Astrocyte of the cerebellum (primary cell): ENCODE measurements around the gene OR2T27.
"Not testable (repeated sequence)": the region's sequence is repeated elsewhere in the genome, so short reads cannot be mapped to it uniquely, and the experiment has no call there.

Source experiments
- DNase-seq: peaks from one replicate; pipeline ENCODE4 v3.0.0-alpha.2; 2011; ENCODE audit warnings: low read depth
- H3K4me3 ChIP-seq: 2 replicates; pipeline ENCODE4 v1.5.1; 2011; ENCODE audit warnings: mild to moderate bottlenecking, low read depth, low read length, moderate library complexity
- in situ Hi-C: cut with HindIII; loops from 2 replicates; pipeline ENCODE4 v1.10.0; 2017; ENCODE audit warnings: low sequenced_read_pairs
- TF ChIP-seq, protein P1 (sequence below): IDR thresholded peaks from 2 replicates; pipeline ENCODE4 v1.5.1; 2012; ENCODE audit warnings: low read length, low read depth, moderate library complexity, mild to moderate bottlenecking; ENCODE audit errors: missing control alignments

Gene OR2T27, protein sequence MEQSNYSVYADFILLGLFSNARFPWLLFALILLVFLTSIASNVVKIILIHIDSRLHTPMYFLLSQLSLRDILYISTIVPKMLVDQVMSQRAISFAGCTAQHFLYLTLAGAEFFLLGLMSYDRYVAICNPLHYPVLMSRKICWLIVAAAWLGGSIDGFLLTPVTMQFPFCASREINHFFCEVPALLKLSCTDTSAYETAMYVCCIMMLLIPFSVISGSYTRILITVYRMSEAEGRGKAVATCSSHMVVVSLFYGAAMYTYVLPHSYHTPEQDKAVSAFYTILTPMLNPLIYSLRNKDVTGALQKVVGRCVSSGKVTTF

DNA sequence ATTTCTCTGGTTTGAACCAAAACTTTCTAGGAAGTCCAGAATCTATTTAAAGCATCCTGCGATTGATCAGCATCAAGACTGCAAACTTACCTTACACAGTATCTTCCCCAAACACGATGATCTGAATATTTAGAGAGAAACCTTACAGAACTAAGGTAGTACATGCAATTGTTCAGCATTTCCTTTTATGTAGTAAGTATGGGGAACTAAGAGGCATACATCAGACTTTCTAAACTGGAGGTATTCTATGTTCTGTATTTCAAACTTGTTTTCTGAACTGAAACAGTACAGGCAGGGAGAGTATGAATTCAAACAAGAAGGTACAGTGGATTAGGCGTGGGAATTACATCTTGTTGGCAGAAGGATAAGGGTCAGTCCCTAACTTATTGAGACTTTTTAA is at the start of gene OR2T27:
Gene OR2T27 (minus strand): TSS at position 175 of the 400 bp plus-strand sequence. CDS start 4,644 bp downstream, outside the sequence.
- H3K4me3 ChIP-seq, in situ Hi-C loops, DNase-seq: not testable (repeated sequence)

DNA sequence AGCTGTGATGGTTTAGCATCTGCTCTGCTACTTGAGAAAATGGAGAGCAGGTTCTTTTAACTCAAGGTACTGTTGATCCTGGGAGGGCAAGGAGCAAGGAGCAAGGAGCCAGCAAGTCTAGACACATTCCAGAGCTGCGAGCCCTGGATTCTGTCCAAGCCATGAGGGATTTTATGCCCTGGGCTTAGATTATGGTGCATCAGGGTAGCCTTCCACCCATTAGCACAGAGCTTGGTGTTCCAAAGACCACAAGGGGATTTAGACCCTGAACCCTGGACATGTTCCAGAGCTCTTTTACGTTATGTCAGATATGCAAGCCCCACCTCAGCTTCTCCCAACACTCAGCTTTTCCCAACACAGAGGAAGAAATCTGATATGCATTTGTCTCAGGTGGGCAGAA is 49.3 kb upstream of the OR2T27 start:
- DNase-seq = no peak
- in situ Hi-C loops = no loop called here
- TF ChIP-seq, protein P1, sequence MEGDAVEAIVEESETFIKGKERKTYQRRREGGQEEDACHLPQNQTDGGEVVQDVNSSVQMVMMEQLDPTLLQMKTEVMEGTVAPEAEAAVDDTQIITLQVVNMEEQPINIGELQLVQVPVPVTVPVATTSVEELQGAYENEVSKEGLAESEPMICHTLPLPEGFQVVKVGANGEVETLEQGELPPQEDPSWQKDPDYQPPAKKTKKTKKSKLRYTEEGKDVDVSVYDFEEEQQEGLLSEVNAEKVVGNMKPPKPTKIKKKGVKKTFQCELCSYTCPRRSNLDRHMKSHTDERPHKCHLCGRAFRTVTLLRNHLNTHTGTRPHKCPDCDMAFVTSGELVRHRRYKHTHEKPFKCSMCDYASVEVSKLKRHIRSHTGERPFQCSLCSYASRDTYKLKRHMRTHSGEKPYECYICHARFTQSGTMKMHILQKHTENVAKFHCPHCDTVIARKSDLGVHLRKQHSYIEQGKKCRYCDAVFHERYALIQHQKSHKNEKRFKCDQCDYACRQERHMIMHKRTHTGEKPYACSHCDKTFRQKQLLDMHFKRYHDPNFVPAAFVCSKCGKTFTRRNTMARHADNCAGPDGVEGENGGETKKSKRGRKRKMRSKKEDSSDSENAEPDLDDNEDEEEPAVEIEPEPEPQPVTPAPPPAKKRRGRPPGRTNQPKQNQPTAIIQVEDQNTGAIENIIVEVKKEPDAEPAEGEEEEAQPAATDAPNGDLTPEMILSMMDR = no peak
- H3K4me3 ChIP-seq = no peak overlapping the region

DNA sequence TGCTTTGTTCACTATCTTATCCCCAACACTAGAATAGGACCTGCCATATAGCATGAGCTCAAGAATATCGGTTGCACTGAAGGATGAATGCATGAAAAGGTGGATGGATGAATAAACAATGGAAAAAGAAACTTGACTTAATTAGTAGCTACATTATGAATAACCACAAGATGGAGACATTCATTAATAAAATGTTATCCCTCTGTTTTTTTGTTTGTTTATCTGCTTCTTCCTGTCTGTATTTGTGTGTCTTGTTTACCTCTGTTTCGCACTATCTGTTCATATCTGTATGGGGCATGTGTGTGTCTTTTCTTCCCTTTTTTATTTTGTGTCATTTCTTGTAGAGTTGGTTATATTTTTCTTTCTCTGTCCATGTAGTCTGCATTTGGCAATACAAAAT is 48.3 kb upstream of the OR2T27 start:
- DNase-seq = no peak
- TF ChIP-seq, protein P1 = no peak
- in situ Hi-C loops = no loop called here
- H3K4me3 ChIP-seq = no peak overlapping the region

DNA sequence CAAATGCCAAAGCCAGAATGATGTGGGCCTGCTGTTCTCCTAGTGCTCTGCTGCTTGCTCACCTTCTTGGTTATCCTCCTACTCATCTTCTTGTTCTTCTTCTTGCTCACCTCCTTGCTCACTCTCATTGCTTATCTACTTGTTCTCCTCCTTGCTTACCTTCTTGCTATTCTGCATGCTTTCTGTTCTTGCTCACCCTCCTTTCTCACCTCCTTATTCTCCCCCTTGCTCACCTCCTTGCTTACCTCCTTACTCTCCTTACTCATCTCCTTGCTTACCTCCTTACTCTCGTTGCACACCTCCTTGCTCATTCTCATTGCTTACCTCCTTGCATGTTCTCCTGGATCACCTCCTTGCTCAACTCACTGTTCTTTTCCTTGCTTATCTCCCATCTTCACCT is 47.4 kb upstream of the OR2T27 start, which contains the start of gene OR14I1:
Gene OR14I1 (minus strand): TSS at position 53 of the 400 bp plus-strand sequence.
- H3K4me3 ChIP-seq = no peak within 1 kb of the TSS
- in situ Hi-C loops = no loop called here
- TF ChIP-seq, protein P1 = no peak
- DNase-seq = no peak

DNA sequence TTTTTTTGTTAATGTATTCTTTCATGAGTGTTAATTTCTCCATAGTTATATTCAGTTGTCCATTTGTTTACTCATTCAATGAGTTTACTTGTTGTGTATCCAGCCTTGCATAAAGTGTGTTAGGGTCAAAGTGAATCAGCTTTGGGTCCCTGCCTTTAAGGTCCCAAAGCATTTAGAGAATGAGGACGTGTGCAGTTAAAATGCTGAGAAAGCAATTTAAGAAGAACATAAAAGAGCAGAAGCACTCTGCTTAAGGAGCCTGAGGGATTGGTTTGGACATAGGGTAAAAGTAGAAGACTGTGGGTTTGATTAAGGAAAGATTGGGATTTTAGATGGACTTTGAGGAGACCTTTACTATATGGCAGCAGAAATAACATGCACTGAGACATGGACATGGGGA is 43.8 kb upstream of the OR2T27 start:
- TF ChIP-seq, protein P1 = no peak
- H3K4me3 ChIP-seq = no peak overlapping the region
- in situ Hi-C loops = no loop called here
- DNase-seq = no peak

DNA sequence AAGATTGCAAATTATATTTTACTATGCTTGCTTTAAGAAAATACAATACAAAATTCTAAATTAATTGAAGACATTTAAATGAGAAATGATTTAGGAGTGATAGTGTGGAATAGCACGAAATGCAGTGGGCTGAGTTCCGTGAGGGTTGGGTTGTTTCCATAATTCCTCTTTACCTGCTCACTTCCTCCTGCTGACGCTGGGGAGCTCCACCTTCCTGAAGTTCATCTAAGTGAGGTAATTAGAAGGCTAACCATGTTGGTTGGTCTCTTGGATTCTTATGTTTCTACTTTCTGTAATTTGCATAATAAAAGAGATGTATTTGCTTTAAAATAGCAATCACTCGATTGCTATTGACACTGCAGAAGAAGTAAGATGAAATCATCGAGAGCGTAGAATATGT is 42.6 kb upstream of the OR2T27 start:
- in situ Hi-C loops = no loop called here
- no peak for DNase-seq
- TF ChIP-seq, protein P1 = no peak

DNA sequence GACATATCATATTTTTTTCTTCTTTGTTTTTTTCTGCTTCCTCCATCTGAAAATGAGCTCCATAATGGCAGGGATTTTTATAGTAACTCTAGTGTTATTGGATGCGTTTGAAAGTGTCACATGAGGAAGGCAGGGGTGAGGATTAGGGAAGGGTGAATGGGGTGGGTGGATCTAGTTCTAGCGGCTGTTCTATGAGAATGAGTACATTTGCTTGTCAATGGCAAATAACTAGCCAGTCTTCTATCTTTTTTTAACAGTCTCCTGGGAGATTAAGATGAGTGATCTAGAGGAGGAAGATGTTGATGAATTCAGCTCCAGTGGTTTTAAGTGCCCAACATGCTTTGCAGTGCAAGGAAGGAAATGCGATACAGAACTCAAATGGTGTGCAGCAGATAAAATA is 41.4 kb upstream of the OR2T27 start:
- in situ Hi-C loops = no loop called here
- TF ChIP-seq, protein P1 = no peak
- no peak for DNase-seq
- H3K4me3 ChIP-seq = no peak overlapping the region

More for the DNA sequence above, 42.6 kb upstream of the OR2T27 start:
- H3K4me3 ChIP-seq = no peak overlapping the region
